NCI-H82 (cell line): ENCODE measurements around the gene ACP4.
"Not testable (repeated sequence)": the region's sequence is repeated elsewhere in the genome, so short reads cannot be mapped to it uniquely, and the experiment has no call there.

Experiments used
- DNase-seq: peaks from one replicate; lab custom pipeline; 2025; lab: John Stamatoyannopoulos, UW

ACP4 gene, protein sequence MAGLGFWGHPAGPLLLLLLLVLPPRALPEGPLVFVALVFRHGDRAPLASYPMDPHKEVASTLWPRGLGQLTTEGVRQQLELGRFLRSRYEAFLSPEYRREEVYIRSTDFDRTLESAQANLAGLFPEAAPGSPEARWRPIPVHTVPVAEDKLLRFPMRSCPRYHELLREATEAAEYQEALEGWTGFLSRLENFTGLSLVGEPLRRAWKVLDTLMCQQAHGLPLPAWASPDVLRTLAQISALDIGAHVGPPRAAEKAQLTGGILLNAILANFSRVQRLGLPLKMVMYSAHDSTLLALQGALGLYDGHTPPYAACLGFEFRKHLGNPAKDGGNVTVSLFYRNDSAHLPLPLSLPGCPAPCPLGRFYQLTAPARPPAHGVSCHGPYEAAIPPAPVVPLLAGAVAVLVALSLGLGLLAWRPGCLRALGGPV

DNA sequence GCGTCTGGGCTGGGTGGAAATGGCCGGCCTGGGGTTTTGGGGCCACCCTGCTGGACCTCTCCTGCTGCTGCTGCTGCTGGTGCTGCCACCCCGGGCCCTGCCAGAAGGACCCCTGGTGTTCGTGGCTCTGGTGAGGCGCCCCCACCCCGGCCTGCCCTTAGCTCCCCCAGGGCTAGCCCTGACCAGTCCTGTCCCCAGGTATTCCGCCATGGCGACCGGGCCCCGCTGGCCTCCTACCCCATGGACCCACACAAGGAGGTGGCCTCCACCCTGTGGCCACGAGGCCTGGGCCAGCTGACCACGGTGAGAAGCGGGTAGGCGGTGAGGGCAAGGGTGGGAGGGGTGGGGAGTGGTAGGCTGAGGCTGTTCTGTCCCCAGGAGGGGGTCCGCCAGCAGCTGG, at the start of gene ACP4:
TSS of gene ACP4 (plus strand) at position 20 of the 400 bp plus-strand sequence. CDS start at position 20, 0 bp downstream.
- DNase-seq, result no peak

DNA sequence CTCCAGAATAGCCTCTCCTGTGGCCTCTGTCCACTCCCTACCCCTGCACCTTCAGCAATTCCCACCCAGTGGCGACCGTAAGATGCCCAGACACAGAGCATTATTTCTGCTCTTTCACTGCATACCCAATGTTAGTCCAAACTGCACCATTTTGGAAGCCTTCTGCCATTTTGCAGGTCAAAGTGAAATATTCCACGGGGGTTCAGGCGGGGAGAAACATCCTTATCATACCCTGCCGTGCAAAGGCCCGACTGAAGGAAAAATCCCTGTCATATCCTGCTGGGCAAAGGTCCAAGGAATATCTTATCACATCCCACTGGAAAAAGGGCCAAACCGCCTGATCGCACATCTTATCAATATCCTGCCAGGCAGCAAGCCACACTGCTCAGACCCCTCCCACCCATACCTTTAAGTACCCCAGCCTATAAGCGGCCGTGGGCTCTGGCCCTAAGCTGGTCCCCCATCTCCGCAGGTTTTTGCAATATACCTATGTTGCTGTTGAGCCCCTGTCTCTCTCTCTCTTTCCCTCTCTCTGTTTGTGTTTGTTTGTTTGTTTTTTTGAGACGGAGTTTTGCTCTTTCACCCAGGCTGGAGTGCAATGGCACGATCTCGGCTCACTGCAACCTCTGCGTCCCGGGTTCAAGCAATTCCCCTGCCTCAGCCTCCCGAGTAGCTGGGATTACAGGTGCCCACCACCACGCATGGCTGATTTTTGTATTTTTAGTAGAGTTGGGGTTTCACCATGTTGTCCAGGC, 48.9 kb upstream of the ACP4 start:
- no peak for DNase-seq

DNA sequence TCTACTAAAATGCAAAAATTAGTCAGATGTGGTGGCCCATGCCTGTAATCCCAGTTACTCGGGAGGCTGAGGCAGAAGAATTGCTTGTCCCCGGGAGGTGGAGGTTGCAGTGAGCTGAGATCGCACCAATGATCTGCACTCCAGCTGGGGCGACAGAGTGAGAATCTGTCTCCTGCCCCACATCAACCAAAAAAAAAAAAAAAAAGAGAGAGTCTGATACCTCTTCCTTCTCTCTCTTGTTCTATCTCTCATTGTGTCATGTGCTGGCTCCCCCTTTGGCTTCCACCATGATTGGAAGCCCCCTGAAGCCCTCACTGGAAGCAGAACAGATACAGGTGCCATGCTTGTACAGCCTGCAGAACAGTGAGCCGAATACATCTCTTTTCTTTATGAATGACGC, 46.7 kb upstream of the ACP4 start:
- DNase-seq, result no peak

DNA sequence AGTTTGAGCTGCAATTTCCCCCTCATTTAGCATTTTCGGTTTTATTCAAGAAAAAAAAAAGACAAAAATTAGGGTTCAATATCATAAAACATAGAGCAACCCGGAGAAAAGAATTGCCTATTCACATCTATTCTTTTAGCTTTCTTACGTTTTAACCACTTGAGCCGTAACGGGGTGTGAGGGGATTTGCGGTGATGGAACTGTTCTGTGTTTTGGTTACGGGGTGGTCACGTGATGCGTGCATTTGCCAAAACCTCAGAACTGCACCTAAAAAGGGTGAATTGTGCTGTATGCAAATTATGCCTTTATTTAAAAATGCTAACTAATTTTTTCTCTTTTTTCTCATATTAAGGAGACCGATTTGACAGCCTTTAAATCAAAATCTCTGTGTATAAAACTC, 45.0 kb upstream of the ACP4 start:
- DNase-seq, result no peak

DNA sequence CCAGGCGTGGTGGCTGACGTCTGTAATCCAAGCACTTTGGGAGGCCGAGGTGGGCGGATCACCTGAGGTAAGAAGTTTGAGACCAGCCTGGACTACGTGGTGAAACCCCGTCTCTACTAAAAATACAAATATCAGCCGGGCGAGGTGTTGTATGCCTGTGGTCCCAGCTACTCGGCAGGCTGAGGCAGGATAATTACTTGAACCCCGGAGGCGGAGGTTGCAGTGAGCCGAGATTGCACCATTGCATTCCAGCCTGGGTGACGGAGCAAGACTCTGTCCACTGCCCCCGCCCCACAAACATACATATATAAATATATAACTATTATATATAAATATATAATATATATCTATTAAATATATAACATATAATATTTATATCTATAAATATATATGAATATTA, 43.1 kb upstream of the ACP4 start:
- DNase-seq, result not testable (repeated sequence)

DNA sequence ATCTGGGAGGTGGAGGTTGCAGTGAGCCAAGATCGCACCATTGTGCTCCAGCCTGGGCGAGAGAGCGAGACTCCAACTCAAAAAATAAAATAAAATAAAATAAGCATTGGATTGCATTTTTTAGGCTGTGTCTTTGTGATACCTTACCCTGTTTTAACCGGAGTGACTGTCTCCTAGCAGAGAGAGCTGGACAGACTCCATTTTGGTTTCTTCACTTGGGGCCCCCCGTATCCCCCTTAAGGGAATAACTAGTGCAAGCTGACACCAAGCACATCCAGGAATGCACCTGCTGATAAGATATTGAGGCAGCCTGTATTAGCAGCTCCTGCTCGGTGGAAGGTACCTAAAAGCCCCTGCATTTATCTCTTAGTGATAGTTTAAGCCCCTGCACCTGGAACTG, 40.7 kb upstream of the ACP4 start:
- DNase-seq, result no peak

DNA sequence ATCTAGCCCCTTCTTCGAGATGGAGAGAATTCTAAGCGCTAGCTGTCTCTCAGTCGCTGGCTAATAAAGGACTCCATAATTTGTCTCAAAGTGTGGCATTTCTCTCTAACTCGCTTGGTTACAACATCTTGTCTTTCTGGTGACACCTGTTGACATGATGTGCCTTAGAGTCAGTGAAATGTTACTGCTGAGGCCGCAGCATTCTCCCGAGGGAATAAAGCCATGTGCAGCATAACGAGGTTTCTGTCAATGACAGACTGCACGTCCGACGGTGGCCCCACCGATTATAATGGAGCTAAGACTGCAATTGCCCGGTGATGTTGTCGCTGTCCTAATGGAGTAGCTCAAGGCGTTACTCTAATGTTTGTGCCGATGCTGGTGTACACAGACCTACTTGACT, 40.2 kb upstream of the ACP4 start:
- DNase-seq, result no peak

DNA sequence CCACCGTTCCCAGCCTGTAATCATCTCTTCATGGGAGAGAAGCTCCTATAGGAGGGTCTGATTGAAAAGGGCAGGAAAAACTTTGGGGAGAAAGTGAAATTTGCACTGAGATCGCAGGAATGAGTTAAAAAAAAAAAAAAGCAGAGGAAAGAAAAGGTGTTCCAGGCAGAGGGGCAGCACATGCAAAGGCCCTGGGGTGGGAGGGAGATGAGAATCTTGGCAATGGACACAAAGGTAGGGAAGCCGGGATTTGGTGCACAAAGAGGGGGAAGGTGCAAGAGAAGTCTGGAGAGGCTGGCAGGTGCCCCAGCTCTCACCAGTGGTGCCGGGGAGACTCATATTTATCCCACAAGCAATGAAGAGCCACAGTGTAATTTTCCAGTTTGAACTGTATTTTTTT, 36.3 kb upstream of the ACP4 start:
- DNase-seq, result no peak

DNA sequence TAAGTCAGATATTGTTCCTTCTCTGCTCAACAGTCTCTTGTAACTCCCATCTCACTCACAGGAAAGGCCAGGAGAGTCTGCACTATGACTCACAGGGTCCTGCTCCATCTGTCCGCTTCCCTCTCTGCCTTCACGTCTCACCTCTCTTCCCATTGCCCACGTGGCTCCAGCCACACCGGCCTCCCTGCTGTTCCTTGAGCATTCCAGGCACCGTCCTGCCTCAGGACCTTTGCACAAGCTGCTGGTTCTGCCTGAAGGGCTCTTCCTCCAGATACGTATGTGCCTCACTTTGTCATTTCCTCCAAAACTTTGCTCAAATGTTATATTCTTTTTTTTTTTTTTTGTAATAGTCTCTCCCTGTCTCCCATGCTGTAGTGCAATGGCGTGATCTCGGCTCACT, 34.0 kb upstream of the ACP4 start:
- not testable (repeated sequence) for DNase-seq

DNA sequence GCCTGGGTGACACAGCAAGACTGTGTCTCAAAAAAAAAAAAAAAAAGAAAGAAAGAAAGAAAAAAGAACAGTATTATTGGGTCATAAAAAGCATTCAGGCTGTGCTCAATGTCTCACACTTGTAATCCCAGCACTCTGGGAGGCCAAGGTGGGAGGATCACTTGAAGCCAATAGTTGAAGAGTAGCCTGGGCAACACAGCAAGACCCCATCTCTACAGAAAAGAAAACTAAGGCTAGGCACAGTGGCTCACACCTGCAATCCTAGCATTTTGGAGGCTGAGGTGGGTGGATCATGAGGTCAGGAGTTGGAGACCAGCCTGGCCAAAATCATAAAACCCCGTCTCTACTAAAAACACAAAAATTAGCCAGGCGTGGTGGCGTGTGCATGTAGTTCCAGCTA, 32.6 kb upstream of the ACP4 start:
- not testable (repeated sequence) for DNase-seq

DNA sequence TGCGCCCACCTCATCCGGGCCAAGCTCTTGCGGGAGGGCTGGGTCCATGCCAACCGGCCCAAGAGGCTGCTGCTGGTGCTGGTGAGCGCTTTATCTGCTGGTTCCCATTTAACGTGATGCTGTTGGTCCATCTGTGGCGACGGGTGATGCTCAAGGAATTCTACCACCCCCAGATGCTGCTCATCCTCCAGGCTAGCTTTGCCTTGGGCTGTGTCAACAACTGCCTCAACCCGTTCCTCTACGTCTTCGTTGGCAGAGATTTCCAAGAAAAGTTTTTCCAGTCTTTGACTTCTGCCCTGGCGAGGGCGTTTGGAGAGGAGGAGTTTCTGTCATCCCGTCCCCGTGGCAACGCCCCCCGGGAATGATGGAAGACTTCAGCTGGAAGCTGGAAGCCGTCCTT, 31.1 kb upstream of the ACP4 start:
- DNase-seq, result not testable (repeated sequence)

DNA sequence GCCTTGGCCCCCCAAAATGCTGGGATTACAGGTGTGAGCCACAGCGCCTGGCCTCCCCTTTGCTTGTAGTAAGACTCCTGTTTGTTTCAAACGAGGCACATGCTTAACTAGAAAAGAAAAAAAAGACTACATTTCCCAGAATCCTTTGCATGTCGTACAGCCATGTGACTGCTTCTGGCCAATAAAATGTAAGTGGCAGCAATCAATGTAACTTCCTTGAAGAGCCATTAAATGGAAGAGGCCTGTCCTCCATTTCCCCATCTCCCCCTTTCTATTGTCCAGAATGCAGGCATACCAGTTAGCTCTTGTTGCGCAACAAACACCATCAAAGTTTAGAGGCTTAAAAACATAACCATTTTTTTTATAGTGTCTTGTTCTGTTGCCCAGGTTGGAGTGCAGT, 30.3 kb upstream of the ACP4 start:
- peak; percentile 45 for DNase-seq

DNA sequence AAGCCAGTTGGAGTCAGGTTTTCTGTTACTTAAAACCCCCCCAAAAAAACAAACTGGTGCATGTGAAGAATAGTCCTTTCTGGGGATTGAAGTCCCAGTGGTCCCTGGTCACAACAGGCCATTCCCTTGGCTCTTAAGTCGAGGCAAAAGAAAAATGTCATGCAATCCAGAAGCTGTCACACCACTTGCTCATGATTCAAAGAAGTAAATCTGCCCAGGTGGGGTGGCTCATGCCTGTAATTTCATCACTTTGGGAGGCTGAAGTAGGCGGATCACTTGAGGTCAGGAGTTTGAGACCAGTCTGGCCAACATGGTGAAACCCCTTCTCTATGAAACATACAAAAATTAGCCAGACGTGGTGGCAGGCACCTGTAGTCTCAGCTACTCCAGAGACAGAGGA, 28.7 kb upstream of the ACP4 start:
- DNase-seq, result not testable (repeated sequence)

DNA sequence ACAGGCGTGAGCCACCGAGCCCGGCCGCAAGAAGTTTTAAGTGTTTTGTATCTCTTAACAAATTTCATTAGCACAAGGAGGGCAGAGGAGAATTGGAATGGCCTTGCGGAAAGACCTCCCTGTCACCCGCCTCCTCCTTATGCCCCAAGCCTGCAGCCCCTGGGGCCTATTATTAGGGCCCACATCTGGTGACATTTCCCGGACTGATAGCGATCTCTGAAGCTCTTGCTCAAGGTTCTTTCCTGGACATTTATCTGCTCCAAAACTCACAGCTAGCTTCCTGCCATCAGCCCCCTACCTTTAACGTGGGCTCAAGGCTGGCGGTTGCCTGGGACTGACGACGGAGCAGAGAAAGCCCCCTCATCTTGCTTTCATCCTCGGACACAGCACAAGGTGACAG, 26.7 kb upstream of the ACP4 start:
- DNase-seq, result not testable (repeated sequence)

DNA sequence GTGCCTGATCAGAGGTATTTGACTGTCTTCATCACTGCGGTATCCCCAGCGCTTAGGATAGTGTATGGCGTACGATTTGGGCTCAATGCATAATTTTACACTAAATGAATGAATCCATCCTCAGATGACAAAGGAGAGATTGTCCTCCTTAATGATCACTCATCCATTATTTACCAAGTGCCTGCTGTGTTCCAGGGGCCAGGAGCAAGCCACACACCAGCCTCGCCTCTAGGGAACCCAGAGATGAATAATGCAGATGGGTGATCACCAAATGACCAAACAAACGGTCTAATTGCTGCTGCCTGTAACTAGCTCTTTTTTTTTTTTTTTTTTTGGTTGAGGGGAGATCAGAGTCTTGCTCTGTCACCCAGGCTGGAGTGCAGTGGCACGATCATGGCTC, 25.8 kb upstream of the ACP4 start:
- no peak for DNase-seq

DNA sequence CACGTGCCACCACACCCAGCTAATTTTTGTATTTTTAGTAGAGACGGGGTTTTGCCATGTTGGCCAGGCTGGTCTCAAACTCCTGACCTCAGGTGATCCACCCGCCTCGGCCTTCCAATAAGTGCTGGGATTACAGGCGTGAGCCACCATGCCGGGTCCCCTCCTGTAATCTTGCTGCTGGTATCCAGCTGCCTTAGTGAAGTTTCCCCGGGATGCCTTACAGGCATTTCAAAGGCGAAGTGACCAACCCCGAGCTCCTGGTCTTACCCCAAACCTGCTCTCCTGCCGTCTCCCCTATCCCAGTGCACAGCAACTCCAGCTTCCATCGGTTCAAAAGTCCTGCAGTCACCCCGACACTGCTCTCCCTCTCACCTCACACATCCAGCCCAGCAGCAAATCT, 23.5 kb upstream of the ACP4 start:
- not testable (repeated sequence) for DNase-seq

DNA sequence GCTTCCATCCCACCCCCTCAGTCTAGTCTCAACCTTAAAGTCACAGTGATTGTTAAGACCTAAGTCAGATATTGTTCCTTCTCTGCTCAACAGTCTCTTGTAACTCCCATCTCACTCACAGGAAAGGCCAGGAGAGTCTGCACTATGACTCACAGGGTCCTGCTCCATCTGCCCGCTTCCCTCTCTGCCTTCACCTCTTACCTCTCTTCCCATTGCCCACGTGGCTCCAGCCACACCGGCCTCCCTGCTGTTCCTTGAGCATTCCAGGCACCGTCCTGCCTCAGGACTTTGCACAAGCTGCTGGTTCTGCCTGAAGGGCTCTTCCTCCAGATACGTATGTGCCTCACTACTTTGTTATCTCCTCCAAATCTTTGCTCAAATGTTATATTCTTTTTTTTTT, 23.0 kb upstream of the ACP4 start:
- DNase-seq, result not testable (repeated sequence)

DNA sequence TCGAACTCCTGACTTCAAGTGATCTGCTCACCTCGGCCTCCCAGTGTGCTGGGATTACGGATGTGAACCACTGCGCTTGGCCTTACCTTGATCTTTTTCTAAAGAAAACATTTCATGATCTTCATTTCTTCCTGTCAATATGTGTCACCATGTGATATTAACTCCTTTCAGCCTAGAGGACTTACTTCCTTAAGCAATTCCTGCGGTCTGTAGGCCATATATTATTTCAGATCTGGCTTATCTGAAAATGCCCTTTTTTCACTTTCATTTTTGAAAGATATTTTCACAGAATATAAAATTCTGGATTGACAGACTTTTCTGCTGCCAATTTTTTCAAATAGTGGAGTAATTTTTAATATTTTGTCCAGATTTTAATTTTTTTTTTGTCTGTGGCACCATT, 21.9 kb upstream of the ACP4 start:
- no peak for DNase-seq

DNA sequence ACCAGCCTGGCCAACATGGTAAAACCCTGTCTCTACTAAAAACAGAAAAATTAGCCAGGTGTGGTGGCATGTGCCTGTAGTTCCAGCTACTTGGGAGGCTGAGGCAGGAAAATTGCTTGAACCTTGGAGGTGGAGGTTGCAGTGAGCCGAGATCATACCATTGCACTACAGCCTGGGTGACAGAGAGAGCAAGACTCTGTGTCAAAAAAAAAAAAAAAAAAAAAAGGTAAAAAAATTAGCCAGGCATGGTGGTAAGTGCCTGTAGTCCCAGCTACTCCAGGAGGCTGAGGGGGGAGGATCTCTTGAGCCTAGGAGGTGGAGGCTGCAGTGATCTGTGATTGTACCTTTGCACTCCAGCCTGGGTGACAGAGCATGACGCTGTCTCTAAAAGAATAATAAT, 20.1 kb upstream of the ACP4 start, which contains the start of gene GPR32:
TSS of gene GPR32 (plus strand) at position 301 of the 400 bp plus-strand sequence. CDS start 137 bp downstream, outside the sequence.
- not testable (repeated sequence) for DNase-seq

DNA sequence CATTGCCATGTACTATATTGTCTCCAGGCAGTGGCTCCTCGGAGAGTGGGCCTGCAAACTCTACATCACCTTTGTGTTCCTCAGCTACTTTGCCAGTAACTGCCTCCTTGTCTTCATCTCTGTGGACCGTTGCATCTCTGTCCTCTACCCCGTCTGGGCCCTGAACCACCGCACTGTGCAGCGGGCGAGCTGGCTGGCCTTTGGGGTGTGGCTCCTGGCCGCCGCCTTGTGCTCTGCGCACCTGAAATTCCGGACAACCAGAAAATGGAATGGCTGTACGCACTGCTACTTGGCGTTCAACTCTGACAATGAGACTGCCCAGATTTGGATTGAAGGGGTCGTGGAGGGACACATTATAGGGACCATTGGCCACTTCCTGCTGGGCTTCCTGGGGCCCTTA, 19.3 kb upstream of the ACP4 start:
- no peak for DNase-seq

DNA sequence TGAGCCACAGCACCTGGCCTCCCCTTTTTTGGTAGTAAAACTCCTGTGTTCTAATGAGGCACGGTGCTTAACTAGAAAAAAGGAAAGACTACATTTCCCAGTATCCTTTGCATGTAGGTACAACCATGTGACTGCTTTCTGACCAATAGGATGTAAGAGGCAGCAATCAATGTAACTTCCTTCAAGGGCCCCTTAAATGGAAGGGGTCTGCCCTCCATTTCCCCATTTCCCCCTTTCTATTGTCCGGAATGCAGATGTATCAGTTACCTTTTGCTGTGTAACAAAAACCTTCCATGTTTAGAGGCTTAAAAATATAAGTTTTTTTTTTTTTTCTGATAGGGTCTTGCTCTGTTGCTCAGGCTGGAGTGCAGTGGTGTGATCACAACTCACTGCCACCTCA, 17.7 kb upstream of the ACP4 start:
- DNase-seq, result peak; percentile 49

DNA sequence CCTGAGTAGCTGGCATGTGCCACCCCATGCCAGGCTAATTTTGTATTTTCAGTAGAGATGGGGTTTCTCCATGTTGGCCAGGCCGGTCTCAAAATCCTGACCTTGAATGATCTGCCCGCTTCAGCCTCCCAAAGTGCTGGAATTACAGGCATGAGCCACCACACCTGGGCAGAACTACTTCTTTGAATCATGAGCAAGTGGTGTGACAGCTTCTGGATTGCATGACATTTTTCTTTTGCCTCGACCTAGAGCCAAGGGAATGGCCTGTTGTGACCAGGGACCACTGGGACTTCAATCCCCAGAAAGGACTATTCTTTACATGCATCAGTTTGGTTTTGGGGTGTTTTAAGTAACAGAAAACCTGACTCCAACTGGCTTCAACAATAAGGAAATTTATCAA, 17.3 kb upstream of the ACP4 start:
- not testable (repeated sequence) for DNase-seq

DNA sequence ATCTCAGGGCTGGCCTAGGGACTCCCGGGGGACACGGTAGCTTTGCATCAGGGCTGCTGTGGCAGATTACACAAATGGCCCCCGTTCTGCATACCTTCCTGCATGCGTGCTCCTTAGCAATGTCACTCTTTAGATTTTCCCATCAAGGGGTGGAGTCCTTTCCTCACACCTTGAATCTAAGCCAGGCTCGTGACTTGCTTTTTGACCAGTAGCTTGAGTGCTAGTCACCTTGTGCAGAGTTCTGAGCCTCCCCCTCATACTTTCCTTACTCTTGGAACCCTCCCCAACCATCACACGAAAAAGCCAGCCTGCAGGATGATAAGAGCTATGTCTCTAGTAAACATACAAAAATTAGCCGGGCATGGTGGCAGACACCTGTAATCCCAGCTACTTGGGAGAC, 16.8 kb upstream of the ACP4 start:
- not testable (repeated sequence) for DNase-seq
